GM10248 (cell line): ENCODE results near the gene TMSB10.

ENCODE experiments used
- CTCF ChIA-PET: fragments of 300-600 bp; sonication (Branson Sonifier 250); formaldehyde crosslinking; extraction: SDS; loops from one replicate; lab custom pipeline; 2021; ENCODE audit warnings: antibody characterized with exemption; lab: Yijun Ruan, JAX
- POLR2A ChIA-PET: fragments of 350-650 bp; sonication (Branson Sonifier 250); formaldehyde crosslinking; extraction: SDS; loops from one replicate; lab custom pipeline; 2020; ENCODE audit warnings: antibody characterized with exemption; lab: Yijun Ruan, JAX
- DNase-seq: peaks from one replicate; pipeline ENCODE4 v3.0.0; 2012; ENCODE audit errors: extremely low spot score
- TF ChIP-seq, protein P1 (sequence below): IDR thresholded peaks from 2 replicates; pipeline ENCODE4 v1.5.1; 2012; ENCODE audit warnings: mild to moderate bottlenecking, low read depth; ENCODE audit errors: extremely low read depth, missing control alignments, control extremely low read depth

The TMSB10 gene

DNA sequence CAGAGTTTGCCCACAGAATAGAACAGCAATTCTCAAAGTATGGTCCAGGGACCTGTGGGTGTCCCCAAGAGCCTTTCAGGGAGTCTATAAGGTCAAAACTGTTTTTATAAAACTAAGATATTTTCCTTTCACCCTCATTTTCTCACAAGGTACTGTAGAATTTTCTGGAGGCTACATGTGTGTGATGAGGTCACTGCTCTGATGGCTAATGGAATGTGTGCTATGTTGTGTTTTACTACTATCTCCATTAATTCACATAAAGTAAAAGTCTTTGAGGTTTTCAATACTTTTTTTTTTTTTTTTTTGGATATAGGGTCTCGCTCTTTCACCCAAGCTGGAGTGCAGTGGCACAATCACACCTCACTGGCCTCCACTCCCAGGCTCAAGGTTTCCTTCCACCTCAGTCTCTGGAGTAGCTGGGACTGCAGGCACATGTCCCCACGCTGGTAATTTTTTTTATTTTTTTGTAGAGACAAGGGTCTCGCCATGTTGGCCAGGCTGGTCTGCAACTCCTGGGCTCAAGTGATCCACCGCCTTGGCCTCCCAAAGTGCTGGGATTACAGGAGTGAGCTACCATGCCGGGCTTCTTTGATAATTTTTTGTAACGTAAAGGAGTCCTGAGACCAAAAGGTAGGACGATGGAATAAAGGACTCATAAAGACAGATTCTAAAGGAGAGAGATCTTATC lies 26.4 kb upstream of the TMSB10 start:
- ChIA-PET CTCF (interaction anchor here (4.0 to 5.0 kb wide), 2 partner anchors 16 to 47 kb away, joined by 21 to 26 read pairs; no protein-coding TSS in a partner anchor), POLR2A (no interaction called here)
- no peak for DNase-seq
- TF ChIP-seq, protein P1, sequence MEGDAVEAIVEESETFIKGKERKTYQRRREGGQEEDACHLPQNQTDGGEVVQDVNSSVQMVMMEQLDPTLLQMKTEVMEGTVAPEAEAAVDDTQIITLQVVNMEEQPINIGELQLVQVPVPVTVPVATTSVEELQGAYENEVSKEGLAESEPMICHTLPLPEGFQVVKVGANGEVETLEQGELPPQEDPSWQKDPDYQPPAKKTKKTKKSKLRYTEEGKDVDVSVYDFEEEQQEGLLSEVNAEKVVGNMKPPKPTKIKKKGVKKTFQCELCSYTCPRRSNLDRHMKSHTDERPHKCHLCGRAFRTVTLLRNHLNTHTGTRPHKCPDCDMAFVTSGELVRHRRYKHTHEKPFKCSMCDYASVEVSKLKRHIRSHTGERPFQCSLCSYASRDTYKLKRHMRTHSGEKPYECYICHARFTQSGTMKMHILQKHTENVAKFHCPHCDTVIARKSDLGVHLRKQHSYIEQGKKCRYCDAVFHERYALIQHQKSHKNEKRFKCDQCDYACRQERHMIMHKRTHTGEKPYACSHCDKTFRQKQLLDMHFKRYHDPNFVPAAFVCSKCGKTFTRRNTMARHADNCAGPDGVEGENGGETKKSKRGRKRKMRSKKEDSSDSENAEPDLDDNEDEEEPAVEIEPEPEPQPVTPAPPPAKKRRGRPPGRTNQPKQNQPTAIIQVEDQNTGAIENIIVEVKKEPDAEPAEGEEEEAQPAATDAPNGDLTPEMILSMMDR, result no peak

DNA sequence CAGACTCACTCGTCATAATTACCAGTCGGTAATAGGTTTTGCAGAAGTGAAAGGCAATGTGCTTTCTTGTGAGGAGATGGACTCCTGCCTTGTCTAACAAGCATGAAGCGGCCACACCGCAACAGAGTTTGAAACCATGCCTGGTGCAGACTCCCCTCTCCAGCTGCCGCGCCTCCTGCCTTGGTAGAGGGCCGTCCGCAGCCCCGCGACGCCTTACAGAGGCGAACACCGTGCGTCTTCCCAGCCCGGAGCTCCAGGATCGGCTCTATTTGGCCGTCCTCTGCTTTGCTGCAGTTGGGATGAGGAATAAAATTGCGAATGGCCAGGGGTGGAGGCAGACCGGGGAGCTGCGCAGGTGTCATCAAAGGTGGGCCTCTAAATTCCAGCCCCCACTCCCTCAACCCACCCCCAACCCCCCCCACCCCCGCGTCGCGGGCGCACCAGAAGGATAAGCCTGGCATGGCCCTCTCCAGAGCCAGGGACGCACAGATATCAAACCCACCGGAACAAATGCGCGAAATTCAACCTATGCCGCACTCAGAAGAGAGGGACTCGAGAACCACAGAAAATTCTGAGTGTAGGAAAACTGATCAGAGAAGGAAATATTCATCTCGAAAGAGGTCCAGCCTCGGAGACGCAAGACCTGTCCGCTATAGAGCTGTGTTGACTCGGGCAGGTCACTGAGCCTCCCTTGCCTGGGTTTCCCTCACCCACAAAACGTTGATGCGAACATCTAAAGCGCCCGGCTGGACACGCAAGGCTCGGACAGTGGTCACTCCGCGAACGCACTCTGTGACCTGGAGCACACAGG lies 25.7 kb upstream of the TMSB10 start:
- TF ChIP-seq, protein P1, result no peak
- POLR2A ChIA-PET, result no interaction called here
- DNase-seq, result peak; percentile 56

DNA sequence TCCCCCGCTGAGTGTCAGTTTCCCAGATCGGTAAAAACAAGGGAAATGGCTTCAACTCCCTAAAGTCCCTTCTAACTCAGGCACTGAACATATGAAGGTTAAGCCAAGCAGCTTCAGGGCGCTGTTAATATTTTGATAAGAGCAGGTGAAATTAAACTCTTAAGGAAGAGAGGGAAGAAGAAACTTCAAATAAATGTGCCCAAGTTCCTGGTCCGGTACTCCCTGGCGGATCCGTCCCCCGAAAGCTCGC lies 25.1 kb upstream of the TMSB10 start:
- CTCF ChIA-PET, result interaction anchor here (1.4 to 5.0 kb wide), 4 partner anchors 9 to 46 kb away, joined by 3 to 26 read pairs (median 19); no protein-coding TSS in a partner anchor
- POLR2A ChIA-PET, result no interaction called here
- no peak for DNase-seq
- TF ChIP-seq, protein P1, result no peak

More for the DNA sequence above, 25.7 kb upstream of the TMSB10 start:
- CTCF ChIA-PET, result interaction anchor here (1.4 to 5.0 kb wide), 3 partner anchors 15 to 46 kb away, joined by 3 to 26 read pairs (median 21); no protein-coding TSS in a partner anchor

DNA sequence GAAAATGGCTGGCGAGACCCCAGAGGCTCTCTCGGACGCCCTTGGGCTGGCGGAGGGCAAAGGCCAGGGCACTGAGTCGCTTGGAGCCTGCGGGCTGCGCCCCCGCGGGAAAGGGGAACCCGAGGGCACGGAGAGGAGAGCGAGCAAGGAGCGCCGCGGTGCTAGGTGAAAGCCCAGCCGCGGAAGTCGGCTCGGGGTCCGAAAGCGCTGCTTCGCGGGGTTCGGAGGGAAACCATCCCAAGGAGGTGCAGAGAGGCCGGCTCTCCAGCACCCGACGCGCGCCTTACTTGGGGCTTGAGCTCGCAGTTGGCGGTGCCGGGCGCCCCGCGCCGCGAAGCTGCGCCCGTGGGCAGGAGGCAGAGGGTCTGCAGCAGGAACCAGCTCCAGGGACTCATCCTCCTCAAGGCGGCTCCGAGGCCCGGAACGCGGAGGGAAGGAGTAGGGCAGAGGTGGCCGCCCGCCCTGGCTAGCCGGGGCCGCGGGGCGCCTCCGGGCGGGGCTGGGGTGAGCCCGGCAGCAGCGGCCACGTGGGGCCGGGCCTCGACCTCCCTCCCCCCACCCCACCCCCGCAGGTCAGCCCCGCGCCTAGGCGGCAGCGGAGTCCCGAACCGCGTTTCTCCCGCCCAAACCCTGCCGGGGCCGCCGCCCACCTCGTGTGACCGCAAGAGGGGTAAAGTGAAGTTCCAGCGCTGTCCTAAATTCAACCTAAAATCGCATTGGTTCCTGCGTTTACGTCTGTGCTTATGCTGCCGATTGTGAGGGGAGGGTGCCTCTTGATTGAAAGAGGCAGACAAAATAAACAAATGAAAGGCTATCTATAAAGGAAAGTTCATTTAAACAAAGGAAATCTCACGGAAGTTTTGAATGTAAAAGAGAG lies 24.6 kb upstream of the TMSB10 start, which contains the start of gene TRABD2A:
TRABD2A (minus strand) TSS at position 440 of the 877 bp plus-strand sequence; CDS start at position 395, 45 bp downstream.
- peak; percentile 40 for DNase-seq
- TF ChIP-seq, protein P1, result no peak
- ChIA-PET CTCF (interaction anchor here (1.4 to 5.0 kb wide), 6 partner anchors 10 to 402 kb away, joined by 3 to 26 read pairs (median 10); no protein-coding TSS in a partner anchor), POLR2A (no interaction called here)

DNA sequence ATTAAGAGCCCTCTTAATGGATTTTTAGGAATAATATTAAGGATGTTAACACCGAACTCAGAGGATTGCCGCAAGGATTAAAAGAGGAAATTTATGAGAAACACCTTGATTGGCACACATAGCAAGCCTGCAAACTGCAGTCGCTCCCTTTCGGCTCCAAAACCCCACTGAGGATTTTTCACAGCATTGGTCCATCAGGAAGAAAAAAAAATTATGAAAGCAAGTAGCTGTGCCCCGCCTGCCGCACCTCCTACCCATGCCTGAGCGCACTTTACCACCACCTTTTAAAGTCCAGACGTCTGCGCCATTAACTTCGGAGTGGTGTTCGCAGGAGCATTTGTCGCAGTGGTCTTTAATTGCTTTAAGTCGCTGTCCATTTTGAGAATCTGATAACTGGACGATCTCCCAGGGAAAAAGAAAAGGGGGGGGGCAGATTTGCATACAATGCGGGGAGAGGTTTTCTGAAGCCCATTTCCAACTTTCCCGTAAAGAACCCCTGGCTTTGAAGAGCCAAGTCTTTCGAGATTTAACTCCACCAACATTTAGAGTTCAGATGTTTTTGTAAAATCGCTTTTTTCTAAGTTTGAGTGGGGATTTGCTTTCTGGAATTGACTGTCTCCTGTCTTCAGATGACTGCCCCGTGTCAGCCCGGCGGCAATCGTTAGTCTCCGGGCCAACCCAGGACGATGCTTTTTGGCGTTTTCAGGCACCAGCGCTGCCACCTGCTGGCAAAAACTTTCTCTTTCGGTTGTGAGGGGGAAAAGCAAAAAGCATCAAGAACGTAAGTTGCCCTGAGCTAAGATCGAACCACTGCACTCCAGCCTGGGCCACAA lies 23.7 kb upstream of the TMSB10 start:
- POLR2A ChIA-PET, result no interaction called here
- CTCF ChIA-PET, result interaction anchor here (0.6 to 5.0 kb wide), 12 partner anchors 10 to 415 kb away, joined by 3 to 26 read pairs (median 4); no protein-coding TSS in a partner anchor
- TF ChIP-seq, protein P1, result peak; percentile 69
- peak; percentile 73 for DNase-seq
